ENCODE measurements around the gene HOXB5.

The HOXB5 gene

GRCh38 chr17:48600244-48601098 lies 6.9 kb upstream of the HOXB5 start:
- Histone ChIP-seq H3K4me1 (ENCODE audit: control insufficient read depth, insufficient read depth, low read length, poor library complexity, severe bottlenecking) (peaks cover 35% of the 10 kb centered on the region), H3K4me3 (ENCODE audit: insufficient read depth, low read depth, low read length, poor library complexity, severe bottlenecking) (no peak overlapping the region), H3K27ac (ENCODE audit: insufficient read depth, low read length, poor library complexity, severe bottlenecking) (no peak overlapping the region), H3K36me3 (ENCODE audit: control insufficient read depth, insufficient read depth, low read length) (no peaks in the 10 kb centered on the region), H3K9me3 (ENCODE audit: control insufficient read depth, low read length) (no peaks in the 10 kb centered on the region), H3K27me3 (replicated peaks; ENCODE audit: control insufficient read depth, insufficient read depth, low read length, poor library complexity, severe bottlenecking) (peaks cover 80% of the 10 kb centered on the region)
- DNase-seq, result no peak

- Histone ChIP-seq H3K36me3 (ENCODE audit: control insufficient read depth, insufficient read depth, low read length) (no peaks in the 10 kb centered on the region), H3K9me3 (ENCODE audit: control insufficient read depth, low read length) (no peaks in the 10 kb centered on the region), H3K4me3 (ENCODE audit: insufficient read depth, low read depth, low read length, poor library complexity, severe bottlenecking) (no peak overlapping the region), H3K4me1 (ENCODE audit: control insufficient read depth, insufficient read depth, low read length, poor library complexity, severe bottlenecking) (peaks cover 34% of the 10 kb centered on the region), H3K27ac (ENCODE audit: insufficient read depth, low read length, poor library complexity, severe bottlenecking) (no peak overlapping the region), H3K27me3 (replicated peaks; ENCODE audit: control insufficient read depth, insufficient read depth, low read length, poor library complexity, severe bottlenecking) (peaks cover 76% of the 10 kb centered on the region)
- DNase-seq, result no peak
Measured at GRCh38 chr17:48599354-48599753, 5.8 kb upstream of the HOXB5 start.

- Histone ChIP-seq H3K4me1 (ENCODE audit: control insufficient read depth, insufficient read depth, low read length, poor library complexity, severe bottlenecking) (peaks cover 27% of the 10 kb centered on the region), H3K9me3 (ENCODE audit: control insufficient read depth, low read length) (no peaks in the 10 kb centered on the region), H3K27ac (ENCODE audit: insufficient read depth, low read length, poor library complexity, severe bottlenecking) (no peak overlapping the region), H3K36me3 (ENCODE audit: control insufficient read depth, insufficient read depth, low read length) (no peaks in the 10 kb centered on the region), H3K4me3 (ENCODE audit: insufficient read depth, low read depth, low read length, poor library complexity, severe bottlenecking) (no peak overlapping the region), H3K27me3 (replicated peaks; ENCODE audit: control insufficient read depth, insufficient read depth, low read length, poor library complexity, severe bottlenecking) (peaks cover 74% of the 10 kb centered on the region)
- no peak for DNase-seq
Measured at GRCh38 chr17:48598736-48599135, 5.2 kb upstream of the HOXB5 start.

GRCh38 chr17:48597778-48598631 lies 4.4 kb upstream of the HOXB5 start:
- Histone ChIP-seq H3K4me1 (ENCODE audit: control insufficient read depth, insufficient read depth, low read length, poor library complexity, severe bottlenecking) (peaks cover 31% of the 10 kb centered on the region), H3K36me3 (ENCODE audit: control insufficient read depth, insufficient read depth, low read length) (no peaks in the 10 kb centered on the region), H3K9me3 (ENCODE audit: control insufficient read depth, low read length) (no peaks in the 10 kb centered on the region), H3K27ac (ENCODE audit: insufficient read depth, low read length, poor library complexity, severe bottlenecking) (no peak overlapping the region), H3K4me3 (ENCODE audit: insufficient read depth, low read depth, low read length, poor library complexity, severe bottlenecking) (peak overlapping the region; percentile 60), H3K27me3 (replicated peaks; ENCODE audit: control insufficient read depth, insufficient read depth, low read length, poor library complexity, severe bottlenecking) (peaks cover 72% of the 10 kb centered on the region)
- DNase-seq, result no peak

GRCh38 chr17:48597528-48597777 lies 3.9 kb upstream of the HOXB5 start:
- Histone ChIP-seq H3K4me1 (ENCODE audit: control insufficient read depth, insufficient read depth, low read length, poor library complexity, severe bottlenecking) (peaks cover 37% of the 10 kb centered on the region), H3K27me3 (replicated peaks; ENCODE audit: control insufficient read depth, insufficient read depth, low read length, poor library complexity, severe bottlenecking) (peaks cover 73% of the 10 kb centered on the region), H3K36me3 (ENCODE audit: control insufficient read depth, insufficient read depth, low read length) (no peaks in the 10 kb centered on the region), H3K27ac (ENCODE audit: insufficient read depth, low read length, poor library complexity, severe bottlenecking) (no peak overlapping the region), H3K4me3 (ENCODE audit: insufficient read depth, low read depth, low read length, poor library complexity, severe bottlenecking) (peak overlapping the region; percentile 60), H3K9me3 (ENCODE audit: control insufficient read depth, low read length) (no peaks in the 10 kb centered on the region)
- DNase-seq, result no peak

GRCh38 chr17:48596735-48597527 lies 3.4 kb upstream of the HOXB5 start:
- Histone ChIP-seq H3K27me3 (replicated peaks; ENCODE audit: control insufficient read depth, insufficient read depth, low read length, poor library complexity, severe bottlenecking) (peaks cover 73% of the 10 kb centered on the region), H3K4me1 (ENCODE audit: control insufficient read depth, insufficient read depth, low read length, poor library complexity, severe bottlenecking) (peaks cover 42% of the 10 kb centered on the region), H3K27ac (ENCODE audit: insufficient read depth, low read length, poor library complexity, severe bottlenecking) (no peak overlapping the region), H3K36me3 (ENCODE audit: control insufficient read depth, insufficient read depth, low read length) (no peaks in the 10 kb centered on the region), H3K9me3 (ENCODE audit: control insufficient read depth, low read length) (no peaks in the 10 kb centered on the region), H3K4me3 (ENCODE audit: insufficient read depth, low read depth, low read length, poor library complexity, severe bottlenecking) (peak overlapping the region; percentile 60)
- no peak for DNase-seq

- Histone ChIP-seq H3K4me1 (ENCODE audit: control insufficient read depth, insufficient read depth, low read length, poor library complexity, severe bottlenecking) (peaks cover 42% of the 10 kb centered on the region), H3K9me3 (ENCODE audit: control insufficient read depth, low read length) (no peaks in the 10 kb centered on the region), H3K27ac (ENCODE audit: insufficient read depth, low read length, poor library complexity, severe bottlenecking) (no peak overlapping the region), H3K27me3 (replicated peaks; ENCODE audit: control insufficient read depth, insufficient read depth, low read length, poor library complexity, severe bottlenecking) (peaks cover 65% of the 10 kb centered on the region), H3K36me3 (ENCODE audit: control insufficient read depth, insufficient read depth, low read length) (no peaks in the 10 kb centered on the region), H3K4me3 (ENCODE audit: insufficient read depth, low read depth, low read length, poor library complexity, severe bottlenecking) (peak overlapping the region; percentile 60)
- no peak for DNase-seq
Measured at GRCh38 chr17:48596000-48596734, 2.6 kb upstream of the HOXB5 start.

GRCh38 chr17:48595278-48595999 lies 1.9 kb upstream of the HOXB5 start:
- DNase-seq, result no peak
- peaks cover 58% of the 10 kb centered on the region for H3K27me3 ChIP-seq (replicated peaks; ENCODE audit: control insufficient read depth, insufficient read depth, low read length, poor library complexity, severe bottlenecking)
- no peaks in the 10 kb centered on the region for H3K9me3 ChIP-seq (ENCODE audit: control insufficient read depth, low read length)
- H3K4me1 ChIP-seq (ENCODE audit: control insufficient read depth, insufficient read depth, low read length, poor library complexity, severe bottlenecking), result peaks cover 42% of the 10 kb centered on the region
- H3K4me3 ChIP-seq (ENCODE audit: insufficient read depth, low read depth, low read length, poor library complexity, severe bottlenecking), result no peak overlapping the region
- H3K36me3 ChIP-seq (ENCODE audit: control insufficient read depth, insufficient read depth, low read length), result no peaks in the 10 kb centered on the region
- no peak overlapping the region for H3K27ac ChIP-seq (ENCODE audit: insufficient read depth, low read length, poor library complexity, severe bottlenecking)
